Activated naive CD8-positive, alpha-beta T cell treated with anti-CD3 and anti-CD28 coated beads for 36 hours (primary cell): Measurements from ENCODE around the gene FOXC1. TPM values are rescaled to one million over a fixed set of nuclear protein-coding genes. Genes with fewer than 3 reads are reported as not detected.

Experiments used
- DNase-seq: peaks from one replicate; pipeline ENCODE4 v3.0.0; 2021
- H3K27ac Mint-ChIP-seq: one replicate; pipeline ENCODE4 v1.8.0; 2022; ENCODE audit warnings: mild to moderate bottlenecking, moderate library complexity, mixed read lengths
- H3K27me3 Mint-ChIP-seq: one replicate; pipeline ENCODE4 v1.8.0; 2022; ENCODE audit warnings: mild to moderate bottlenecking, mixed read lengths
- H3K36me3 Mint-ChIP-seq: one replicate; pipeline ENCODE4 v1.8.0; 2021; ENCODE audit warnings: mild to moderate bottlenecking, mixed read lengths
- H3K4me1 Mint-ChIP-seq: one replicate; pipeline ENCODE4 v1.8.0; 2021; ENCODE audit warnings: mixed read lengths
- H3K4me3 Mint-ChIP-seq: one replicate; pipeline ENCODE4 v1.8.0; 2022; ENCODE audit warnings: mild to moderate bottlenecking, moderate library complexity, mixed read lengths
- H3K9me3 Mint-ChIP-seq: one replicate; pipeline ENCODE4 v1.8.0; 2022; ENCODE audit warnings: mixed read lengths
- total RNA-seq, 2 experiments: library from RNA; stranded (reverse); gene quantifications; one replicate each; pipeline ENCODE4 v1.2.3, GENCODE V29; 2021

The FOXC1 gene
- total RNA-seq, 2 experiments from 2014 or later = not detected

DNA sequence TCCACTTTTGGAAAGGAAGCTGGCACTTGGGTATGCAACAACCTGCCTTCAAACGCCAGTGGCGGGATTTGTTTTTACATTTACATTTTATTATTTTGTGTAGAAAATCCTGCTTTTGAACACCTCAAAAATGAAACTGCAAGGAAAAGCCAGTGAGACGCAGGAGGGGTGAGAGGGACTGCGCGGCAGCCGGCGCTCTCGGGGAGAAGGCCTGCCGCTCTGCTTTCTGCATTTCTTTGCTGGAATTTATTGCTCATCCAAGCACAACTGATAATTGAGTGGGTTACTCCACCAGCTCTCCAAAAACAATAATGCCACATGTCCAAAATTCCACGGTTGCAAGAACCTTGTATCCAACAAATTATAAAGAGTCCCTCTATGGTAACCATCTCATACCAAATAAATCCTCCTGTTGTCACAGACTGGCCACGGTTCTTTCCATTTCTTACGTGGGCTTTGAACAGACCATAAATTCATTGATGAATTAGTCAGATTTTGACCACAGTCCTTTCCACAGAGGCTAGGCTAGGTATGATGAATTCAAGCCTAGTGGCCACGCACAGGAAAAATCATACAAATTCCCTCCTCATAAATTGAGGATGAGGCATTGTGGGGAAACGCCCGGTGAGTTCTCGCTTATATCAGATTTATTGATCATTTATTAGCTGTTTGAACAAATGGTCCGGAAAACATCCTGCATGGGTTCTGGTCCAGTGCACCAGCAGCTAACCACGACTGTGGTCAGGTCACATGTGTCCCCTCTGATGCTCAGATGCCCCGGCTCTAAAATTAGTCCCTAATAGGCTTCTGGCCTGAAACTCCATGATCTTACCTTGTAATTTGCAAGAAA, 31.6 kb upstream of the FOXC1 start:
- H3K27ac Mint-ChIP-seq = no peak overlapping the region
- DNase-seq = no peak
- no peaks in the 10 kb centered on the region for H3K4me1 Mint-ChIP-seq
- H3K27me3 Mint-ChIP-seq = peaks cover 4% of the 10 kb centered on the region
- H3K36me3 Mint-ChIP-seq = no peaks in the 10 kb centered on the region
- H3K4me3 Mint-ChIP-seq = no peak overlapping the region
- no peaks in the 10 kb centered on the region for H3K9me3 Mint-ChIP-seq

DNA sequence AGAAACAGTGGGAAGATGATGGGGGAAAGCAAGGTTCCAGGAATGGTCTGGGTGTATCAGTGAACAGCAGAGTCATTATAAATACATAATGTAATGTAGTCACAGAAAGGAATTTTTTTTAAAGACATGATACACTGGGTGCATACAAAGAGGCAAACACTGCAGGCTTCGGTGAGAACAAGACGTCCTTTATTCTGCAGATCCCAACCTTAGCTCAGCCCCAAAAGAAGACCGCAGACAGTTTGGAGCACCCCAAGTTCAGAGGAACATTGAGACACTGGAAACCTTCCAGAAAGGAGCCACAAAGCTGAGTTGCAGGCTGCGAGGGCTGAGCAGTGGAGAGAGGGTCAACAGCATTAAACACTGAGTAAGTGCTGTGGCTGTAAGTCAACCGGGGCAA, 30.6 kb upstream of the FOXC1 start:
- no peaks in the 10 kb centered on the region for H3K9me3 Mint-ChIP-seq
- no peaks in the 10 kb centered on the region for H3K27me3 Mint-ChIP-seq
- no peak for DNase-seq
- H3K36me3 Mint-ChIP-seq = no peaks in the 10 kb centered on the region
- no peaks in the 10 kb centered on the region for H3K4me1 Mint-ChIP-seq
- no peak overlapping the region for H3K27ac Mint-ChIP-seq
- H3K4me3 Mint-ChIP-seq = no peak overlapping the region

DNA sequence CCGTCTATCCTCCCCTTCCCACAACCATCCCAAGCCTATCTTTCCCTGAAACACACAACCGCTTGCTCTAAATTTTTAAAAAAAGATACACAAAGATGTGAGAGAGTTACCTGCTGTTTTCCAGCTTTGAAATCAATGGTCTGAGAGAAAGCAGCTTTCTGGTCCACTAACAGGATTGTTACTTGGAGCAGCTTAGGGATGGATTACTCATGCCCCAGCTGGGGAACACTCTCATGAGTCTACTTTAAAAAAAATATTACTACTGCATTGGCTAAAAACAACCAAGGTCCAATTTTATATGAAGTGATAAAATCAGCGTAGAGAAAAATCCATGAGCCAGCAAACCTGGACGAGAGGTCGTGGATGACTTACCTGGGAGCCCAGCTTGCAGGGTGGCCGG, 29.6 kb upstream of the FOXC1 start:
- Mint-ChIP-seq H3K27me3 (no peaks in the 10 kb centered on the region), H3K4me3 (no peak overlapping the region)

DNA sequence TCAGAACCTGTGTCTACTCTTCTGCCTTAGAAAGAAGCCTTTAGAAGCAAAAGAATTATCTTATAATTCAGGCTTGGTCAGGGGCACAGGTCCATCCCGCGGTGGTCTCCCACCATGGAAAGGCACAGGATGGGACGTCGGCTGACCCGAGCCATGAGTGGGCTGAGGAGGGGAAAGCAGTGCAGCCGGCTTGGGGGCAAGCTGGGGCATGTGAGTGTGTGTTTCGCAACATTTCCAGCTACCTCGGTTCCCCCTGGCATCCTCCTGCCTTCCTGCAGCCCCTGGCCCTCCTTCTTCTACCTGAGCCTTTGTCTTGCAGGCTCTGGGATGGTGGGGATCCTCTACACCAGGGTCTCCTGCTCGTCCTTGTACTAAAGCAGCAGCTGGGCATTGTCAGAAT, 29.1 kb upstream of the FOXC1 start:
- no peak for DNase-seq
- no peak overlapping the region for H3K4me3 Mint-ChIP-seq
- H3K4me1 Mint-ChIP-seq = no peaks in the 10 kb centered on the region
- no peaks in the 10 kb centered on the region for H3K27me3 Mint-ChIP-seq
- no peaks in the 10 kb centered on the region for H3K9me3 Mint-ChIP-seq
- H3K36me3 Mint-ChIP-seq = no peaks in the 10 kb centered on the region
- no peak overlapping the region for H3K27ac Mint-ChIP-seq

More for the DNA sequence above, 29.6 kb upstream of the FOXC1 start:
- H3K27ac Mint-ChIP-seq = no peak overlapping the region
- DNase-seq = no peak
- no peaks in the 10 kb centered on the region for H3K4me1 Mint-ChIP-seq
- no peaks in the 10 kb centered on the region for H3K9me3 Mint-ChIP-seq
- H3K36me3 Mint-ChIP-seq = no peaks in the 10 kb centered on the region

DNA sequence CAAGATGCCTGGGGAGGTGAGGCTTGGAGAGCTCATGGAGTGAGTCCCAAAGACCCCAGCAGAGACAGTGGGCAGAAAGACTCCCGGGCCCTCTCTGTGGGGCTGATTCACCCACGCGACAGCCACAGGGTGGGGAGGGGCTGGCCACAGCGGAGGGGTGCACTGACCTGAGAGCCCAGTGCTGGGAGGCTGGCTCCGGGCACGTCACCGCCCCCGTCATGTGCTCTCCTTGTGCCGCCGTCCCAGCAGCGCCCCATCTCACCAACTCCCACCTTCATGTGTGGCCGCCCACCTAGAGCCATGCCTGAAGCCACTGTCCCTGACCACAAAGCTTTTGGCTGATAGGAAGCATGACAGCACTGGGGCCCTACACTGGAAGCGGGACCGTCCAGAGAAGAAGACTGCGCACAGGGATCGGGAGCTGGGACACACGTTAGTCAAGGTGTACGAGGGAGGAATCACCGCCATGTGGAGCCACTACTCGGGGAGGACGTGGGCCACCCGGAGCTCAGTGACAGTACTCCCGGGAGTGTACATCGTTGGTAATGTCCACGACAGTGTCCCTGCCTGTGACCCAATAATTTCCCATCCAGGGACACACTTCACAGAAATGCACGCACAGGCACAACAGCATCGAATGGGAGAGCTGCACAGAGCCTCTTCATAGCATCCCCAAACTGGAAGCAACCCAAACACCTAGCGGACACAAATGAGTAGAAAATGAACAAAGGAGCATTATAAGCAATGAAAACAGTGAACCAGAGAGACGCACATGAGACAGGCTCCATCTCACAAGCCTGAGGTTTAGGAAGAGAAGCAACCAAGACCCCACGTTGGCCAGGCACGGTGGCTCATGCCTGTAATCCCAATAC, 28.4 kb upstream of the FOXC1 start:
- Mint-ChIP-seq H3K4me3 (no peak overlapping the region), H3K27ac (no peak overlapping the region)

DNA sequence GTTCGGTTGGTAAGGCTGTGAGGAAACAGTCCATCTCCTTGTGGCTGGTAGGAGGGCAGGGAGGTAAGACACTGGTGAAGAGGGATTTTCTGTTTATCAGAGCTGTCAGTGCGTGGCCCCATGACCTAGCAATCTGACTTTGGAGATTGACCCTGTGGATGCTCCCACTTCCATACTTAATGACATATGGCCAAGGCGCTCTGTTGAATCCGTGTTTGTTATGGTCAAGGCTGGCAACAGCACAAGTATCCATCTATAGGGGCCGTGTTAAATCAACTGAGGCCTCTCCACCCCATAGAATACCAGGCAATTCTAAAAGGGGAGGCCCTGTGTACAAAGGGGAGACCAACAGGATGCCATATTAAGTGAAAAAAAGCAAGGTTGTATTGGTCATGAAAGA, 25.6 kb upstream of the FOXC1 start:
- DNase-seq = no peak
- Mint-ChIP-seq H3K4me1 (no peaks in the 10 kb centered on the region), H3K36me3 (no peaks in the 10 kb centered on the region), H3K27me3 (peaks cover 4% of the 10 kb centered on the region), H3K27ac (no peak overlapping the region), H3K4me3 (no peak overlapping the region), H3K9me3 (no peaks in the 10 kb centered on the region)

More for the DNA sequence above, 28.4 kb upstream of the FOXC1 start:
- Mint-ChIP-seq H3K4me1 (no peaks in the 10 kb centered on the region), H3K36me3 (no peaks in the 10 kb centered on the region), H3K27me3 (no peaks in the 10 kb centered on the region), H3K9me3 (no peaks in the 10 kb centered on the region)
- no peak for DNase-seq

DNA sequence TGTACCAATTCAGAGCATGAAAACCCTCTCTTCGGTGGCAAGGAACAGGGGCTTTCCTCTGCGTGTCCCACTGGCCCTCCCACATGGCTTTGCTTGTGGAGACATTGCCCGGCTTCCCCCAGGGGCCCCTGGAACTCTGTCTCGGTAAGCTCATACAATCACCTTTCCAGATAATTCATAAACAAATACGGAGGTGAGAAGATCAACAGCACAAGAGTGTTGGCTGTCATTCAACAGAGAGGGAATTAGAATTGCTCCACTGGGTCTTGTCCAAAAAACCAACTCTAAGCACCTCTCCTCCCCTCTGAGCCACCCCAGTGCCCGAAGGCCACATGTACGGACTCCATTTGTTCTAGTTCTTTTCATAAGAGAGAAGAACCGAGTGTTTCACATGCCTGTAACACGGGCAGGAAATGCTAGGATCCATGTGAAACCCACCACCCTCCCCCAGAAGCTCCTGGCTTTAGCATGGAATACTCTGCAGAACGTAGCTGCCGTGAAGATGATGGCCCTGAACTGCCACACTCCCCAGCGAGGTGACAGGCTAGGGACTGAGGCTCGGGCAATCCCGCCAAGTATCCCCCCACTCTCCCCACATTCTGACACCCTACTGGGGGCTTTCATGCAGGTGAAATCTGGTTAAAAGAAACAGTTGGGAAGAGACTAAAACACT, 24.6 kb upstream of the FOXC1 start:
- Mint-ChIP-seq H3K4me1 (no peaks in the 10 kb centered on the region), H3K27ac (no peak overlapping the region), H3K9me3 (no peaks in the 10 kb centered on the region), H3K4me3 (no peak overlapping the region), H3K27me3 (peaks cover 11% of the 10 kb centered on the region), H3K36me3 (no peaks in the 10 kb centered on the region)
- no peak for DNase-seq

DNA sequence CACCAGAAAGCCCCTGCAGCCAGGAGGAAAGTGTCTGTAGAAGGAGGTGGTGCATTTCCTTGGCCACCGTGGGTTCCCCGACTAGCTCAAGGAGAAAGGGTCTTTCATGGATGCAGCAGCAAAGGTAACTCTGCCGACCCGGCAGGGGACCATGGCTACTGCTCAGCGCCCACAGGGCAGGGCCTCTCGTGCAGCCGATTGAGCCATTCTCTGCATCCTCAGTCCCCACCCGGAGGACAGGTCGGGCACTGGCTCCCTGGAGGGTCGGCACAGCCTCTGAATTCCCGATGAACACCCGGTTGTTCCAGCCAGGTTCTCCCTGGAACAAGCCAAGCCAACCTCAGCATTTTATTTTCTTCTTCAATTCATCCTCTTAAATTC, 24.1 kb upstream of the FOXC1 start:
- no peak overlapping the region for H3K27ac Mint-ChIP-seq
- DNase-seq = no peak
- H3K27me3 Mint-ChIP-seq = peaks cover 11% of the 10 kb centered on the region
- no peak overlapping the region for H3K4me3 Mint-ChIP-seq
- H3K9me3 Mint-ChIP-seq = no peaks in the 10 kb centered on the region
- no peaks in the 10 kb centered on the region for H3K4me1 Mint-ChIP-seq
- H3K36me3 Mint-ChIP-seq = no peaks in the 10 kb centered on the region

DNA sequence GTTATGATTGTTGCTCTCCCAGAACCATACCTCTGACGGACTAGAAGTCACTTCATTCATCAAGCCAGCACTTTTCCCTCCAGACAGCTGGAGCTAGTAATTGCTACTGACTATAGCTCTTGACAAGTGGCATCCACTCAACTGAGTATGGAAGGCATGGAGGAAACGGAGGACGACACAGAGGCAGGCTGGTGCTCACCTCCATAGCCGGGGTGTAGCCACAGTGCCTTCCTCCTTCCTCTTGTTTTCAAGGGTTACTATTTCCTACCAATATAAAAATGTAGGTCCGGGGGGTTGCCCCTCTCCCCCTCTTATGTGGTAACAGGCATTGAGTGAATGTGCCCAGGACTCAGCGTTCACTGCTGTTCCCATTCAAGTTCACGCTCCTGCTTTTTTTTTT, 23.5 kb upstream of the FOXC1 start:
- DNase-seq = no peak
- no peaks in the 10 kb centered on the region for H3K9me3 Mint-ChIP-seq
- H3K4me1 Mint-ChIP-seq = no peaks in the 10 kb centered on the region
- H3K36me3 Mint-ChIP-seq = no peaks in the 10 kb centered on the region
- H3K4me3 Mint-ChIP-seq = no peak overlapping the region
- no peak overlapping the region for H3K27ac Mint-ChIP-seq
- H3K27me3 Mint-ChIP-seq = peaks cover 11% of the 10 kb centered on the region

DNA sequence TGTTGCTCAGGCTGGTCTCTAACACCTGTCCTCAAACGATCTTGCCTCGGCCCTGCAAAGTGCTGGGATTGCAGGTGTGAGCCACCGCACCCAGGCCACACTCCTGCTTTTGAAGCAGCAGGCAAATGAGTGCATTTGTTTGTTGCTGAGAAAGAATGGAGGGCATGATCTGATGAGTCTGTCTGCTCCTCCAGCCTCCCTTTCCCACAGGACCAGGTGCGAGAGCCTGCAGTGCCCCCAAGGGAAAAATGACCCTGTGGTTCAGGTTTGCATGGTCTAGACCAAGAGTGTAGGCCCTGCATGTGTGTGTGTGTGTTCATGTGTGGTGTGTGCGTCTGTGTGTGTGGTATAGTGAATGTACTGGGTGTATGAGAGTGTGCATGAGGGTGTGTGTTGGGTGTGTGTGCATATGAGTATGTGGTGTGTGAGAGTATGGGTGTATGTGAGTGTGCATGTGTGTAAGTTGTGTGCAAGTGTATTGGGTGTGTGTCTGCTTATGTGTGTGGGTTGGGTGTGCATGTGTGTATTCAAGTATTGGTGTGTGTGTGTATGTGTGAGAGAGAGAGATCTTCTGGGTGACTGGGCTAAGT, 22.8 kb upstream of the FOXC1 start:
- Mint-ChIP-seq H3K27me3 (peaks cover 17% of the 10 kb centered on the region), H3K36me3 (no peaks in the 10 kb centered on the region), H3K9me3 (no peaks in the 10 kb centered on the region), H3K27ac (no peak overlapping the region), H3K4me1 (no peaks in the 10 kb centered on the region), H3K4me3 (no peak overlapping the region)
- no peak for DNase-seq

DNA sequence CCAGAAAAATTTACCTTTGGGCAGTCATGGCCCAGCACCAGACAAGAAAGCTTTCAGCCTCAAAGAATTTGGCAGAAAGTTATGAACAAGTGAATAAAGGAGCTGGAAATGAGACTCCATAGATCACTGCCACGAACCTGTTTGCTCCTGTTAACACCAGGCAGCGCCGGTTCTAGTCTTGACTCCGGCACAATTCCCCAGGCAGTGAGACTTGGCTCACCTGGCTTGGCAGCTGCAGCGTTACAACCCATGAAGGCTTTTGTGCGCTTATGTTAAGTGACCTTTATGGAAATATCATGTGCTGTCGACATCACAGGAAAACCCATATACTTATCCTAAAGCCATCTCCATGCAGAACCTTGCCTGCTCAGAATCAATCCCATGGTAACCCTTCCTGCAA, 22.2 kb upstream of the FOXC1 start:
- H3K9me3 Mint-ChIP-seq = no peaks in the 10 kb centered on the region
- no peaks in the 10 kb centered on the region for H3K4me1 Mint-ChIP-seq
- DNase-seq = no peak
- no peak overlapping the region for H3K27ac Mint-ChIP-seq
- H3K36me3 Mint-ChIP-seq = no peaks in the 10 kb centered on the region
- H3K4me3 Mint-ChIP-seq = no peak overlapping the region
- peaks cover 21% of the 10 kb centered on the region for H3K27me3 Mint-ChIP-seq

DNA sequence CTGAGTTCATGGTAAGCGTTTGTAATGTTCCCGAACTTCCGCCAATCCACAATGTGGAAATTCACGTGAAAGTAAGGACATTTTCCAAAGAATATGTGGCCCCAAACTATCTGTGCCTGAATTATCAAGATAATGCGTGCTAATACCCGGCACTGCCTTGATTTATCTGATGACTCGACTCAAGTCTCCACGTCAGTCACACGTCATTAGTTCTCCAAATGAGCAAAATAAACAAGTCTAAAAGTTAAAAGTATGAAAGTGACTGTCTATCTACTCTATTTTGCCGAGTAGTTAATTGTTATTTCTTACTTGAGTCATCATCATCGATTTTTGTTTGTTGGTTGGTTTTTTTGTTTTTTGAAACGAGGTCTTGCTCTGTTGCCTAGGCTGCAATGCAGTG, 21.7 kb upstream of the FOXC1 start:
- H3K4me1 Mint-ChIP-seq = no peaks in the 10 kb centered on the region
- H3K36me3 Mint-ChIP-seq = no peaks in the 10 kb centered on the region
- H3K4me3 Mint-ChIP-seq = no peak overlapping the region
- no peak overlapping the region for H3K27ac Mint-ChIP-seq
- DNase-seq = no peak
- H3K27me3 Mint-ChIP-seq = peaks cover 24% of the 10 kb centered on the region
- no peaks in the 10 kb centered on the region for H3K9me3 Mint-ChIP-seq

DNA sequence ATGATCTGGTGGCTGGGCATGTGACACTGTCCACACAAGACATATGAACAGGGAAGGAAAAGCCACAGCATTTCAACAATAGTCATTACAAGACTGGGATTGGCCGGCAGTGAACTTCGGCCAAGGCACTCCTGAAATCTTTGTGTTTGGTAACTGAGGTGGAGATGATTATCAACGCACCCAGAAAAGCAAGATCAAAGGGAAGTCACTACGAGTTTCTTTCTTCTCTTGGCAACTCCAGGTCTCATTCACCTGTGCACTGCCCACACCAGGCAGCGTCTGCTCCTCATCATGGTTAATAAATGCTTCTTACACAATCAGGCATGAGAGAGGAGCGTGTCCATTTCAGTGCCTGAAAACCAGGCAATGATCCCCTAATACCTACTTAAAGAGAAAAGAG, 20.5 kb upstream of the FOXC1 start:
- no peak for DNase-seq
- no peaks in the 10 kb centered on the region for H3K36me3 Mint-ChIP-seq
- H3K4me1 Mint-ChIP-seq = no peaks in the 10 kb centered on the region
- H3K4me3 Mint-ChIP-seq = no peak overlapping the region
- no peak overlapping the region for H3K27ac Mint-ChIP-seq
- H3K27me3 Mint-ChIP-seq = peaks cover 35% of the 10 kb centered on the region
- no peaks in the 10 kb centered on the region for H3K9me3 Mint-ChIP-seq

DNA sequence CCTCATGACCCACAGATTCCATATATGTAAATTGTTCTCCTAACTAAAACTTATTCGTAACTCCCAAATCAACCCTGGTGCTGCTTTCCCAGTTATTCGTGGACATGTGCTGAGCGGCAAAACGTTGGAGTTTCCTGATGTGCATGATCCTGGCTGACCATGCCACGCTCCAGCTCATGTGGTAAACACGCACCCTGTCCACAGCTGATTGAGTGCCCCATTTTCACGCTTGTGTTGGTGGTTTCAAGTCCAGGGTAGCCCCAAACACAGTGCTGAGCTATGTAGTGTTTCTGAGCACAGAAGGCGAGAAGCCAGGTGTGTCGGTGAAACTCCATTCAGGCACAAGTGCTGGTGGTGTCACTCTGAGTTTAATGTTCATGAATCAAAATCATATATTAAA, 19.1 kb upstream of the FOXC1 start:
- DNase-seq = no peak
- Mint-ChIP-seq H3K4me3 (no peak overlapping the region), H3K27me3 (peaks cover 41% of the 10 kb centered on the region), H3K36me3 (no peaks in the 10 kb centered on the region), H3K9me3 (no peaks in the 10 kb centered on the region), H3K27ac (no peak overlapping the region), H3K4me1 (no peaks in the 10 kb centered on the region)

DNA sequence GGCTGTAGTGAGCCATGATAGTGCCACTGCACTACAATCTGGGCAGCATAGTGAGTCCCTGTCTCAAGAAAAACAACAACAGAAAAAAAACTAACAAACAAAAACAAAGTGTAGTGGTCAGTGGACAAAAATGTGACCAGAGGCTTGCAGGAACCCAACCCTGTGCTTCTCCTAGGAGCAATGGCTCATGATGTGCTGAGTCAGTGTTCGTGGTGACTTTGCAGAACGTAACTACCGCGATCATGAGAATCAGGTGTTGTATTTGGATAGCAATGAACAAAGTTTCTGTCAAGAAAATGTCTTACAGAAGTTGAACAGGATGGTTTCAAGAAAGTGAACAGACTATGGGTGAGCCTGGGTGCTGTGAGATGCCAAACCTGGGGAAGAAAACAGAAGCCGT, 18.5 kb upstream of the FOXC1 start:
- Mint-ChIP-seq H3K27ac (no peak overlapping the region), H3K4me3 (no peak overlapping the region), H3K27me3 (peaks cover 47% of the 10 kb centered on the region), H3K9me3 (no peaks in the 10 kb centered on the region), H3K36me3 (no peaks in the 10 kb centered on the region), H3K4me1 (no peaks in the 10 kb centered on the region)
- no peak for DNase-seq
